Stimulated activated naive CD4-positive, alpha-beta T cell treated with Interleukin-2 at 50 U/mL for 16 hours (primary cell): ENCODE measurements around the gene DMBX1.
A peak's percentile ranks its signal among the peaks of the same experiment; 100 is the strongest.

Experiments
- DNase-seq: peaks from one replicate; lab custom pipeline; 2025; lab: John Stamatoyannopoulos, UW

Gene DMBX1

DNA sequence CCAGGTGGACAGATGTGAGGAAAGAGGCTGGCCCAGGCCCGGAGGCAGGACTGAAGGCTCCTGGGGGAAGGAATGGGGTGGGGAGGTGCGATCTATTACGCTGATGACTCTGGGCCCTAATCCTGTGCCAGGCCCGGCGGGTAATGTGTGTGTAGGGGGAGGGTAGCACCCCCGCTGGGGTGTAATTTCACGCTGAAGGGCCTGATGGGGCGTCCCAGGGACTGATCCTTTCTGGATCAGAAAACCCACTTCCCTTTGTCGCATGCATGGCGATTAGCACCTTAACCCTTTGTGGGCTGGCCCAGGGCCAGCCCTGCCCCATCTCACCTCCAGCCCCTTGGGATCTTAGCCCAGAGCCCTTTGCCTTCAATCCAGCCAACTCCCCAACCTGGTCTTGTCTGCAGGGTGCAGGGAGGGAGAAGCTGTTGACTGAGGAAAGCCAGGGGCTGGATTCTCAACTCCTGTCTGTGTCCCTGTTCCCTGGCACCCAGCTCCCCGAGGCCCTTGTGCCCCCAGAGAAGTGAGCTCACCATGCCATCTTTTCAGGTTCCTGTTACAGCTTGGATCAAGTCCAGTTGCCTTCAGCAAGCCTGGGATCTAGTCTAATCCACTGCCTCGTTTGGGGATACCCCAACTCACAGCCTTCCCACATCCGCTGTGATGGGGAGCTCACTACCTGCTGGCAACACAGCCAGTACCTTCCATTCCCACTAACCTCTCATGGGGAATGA, 35.8 kb downstream of the DMBX1 start:
- DNase-seq = no peak

- DNase-seq = no peak
Observed at GRCh38 chr1:46526013-46526690, 36.5 kb downstream of the DMBX1 start.

GRCh38 chr1:46526691-46527291, 37.2 kb downstream of the DMBX1 start:
- DNase-seq = no peak

GRCh38 chr1:46527474-46528296, 38.0 kb downstream of the DMBX1 start:
- peak; percentile 64 for DNase-seq

GRCh38 chr1:46528297-46528955, 38.8 kb downstream of the DMBX1 start:
- no peak for DNase-seq

- DNase-seq = no peak
Observed at GRCh38 chr1:46529031-46529630, 39.5 kb downstream of the DMBX1 start.

DNA sequence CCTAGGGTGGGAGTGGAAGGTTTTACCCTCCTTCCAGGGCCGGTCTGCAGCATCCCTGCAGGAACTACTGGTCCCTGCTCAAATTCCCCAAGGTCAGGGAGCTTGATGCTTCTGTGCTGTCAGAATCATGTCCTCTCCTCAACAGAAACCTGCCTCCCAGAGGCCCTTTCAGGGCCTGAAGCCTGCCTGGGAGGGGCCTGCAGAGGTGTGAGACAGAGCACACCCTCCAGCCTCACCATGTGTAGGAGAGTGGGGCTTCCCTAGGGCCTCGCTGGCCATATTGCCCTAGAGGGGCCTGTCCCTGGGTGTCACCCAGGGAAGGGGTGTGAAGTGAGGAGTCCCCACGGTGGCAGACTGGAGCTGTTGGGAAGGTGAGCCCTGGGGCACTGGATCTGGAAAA, 40.7 kb downstream of the DMBX1 start:
- no peak for DNase-seq

DNA sequence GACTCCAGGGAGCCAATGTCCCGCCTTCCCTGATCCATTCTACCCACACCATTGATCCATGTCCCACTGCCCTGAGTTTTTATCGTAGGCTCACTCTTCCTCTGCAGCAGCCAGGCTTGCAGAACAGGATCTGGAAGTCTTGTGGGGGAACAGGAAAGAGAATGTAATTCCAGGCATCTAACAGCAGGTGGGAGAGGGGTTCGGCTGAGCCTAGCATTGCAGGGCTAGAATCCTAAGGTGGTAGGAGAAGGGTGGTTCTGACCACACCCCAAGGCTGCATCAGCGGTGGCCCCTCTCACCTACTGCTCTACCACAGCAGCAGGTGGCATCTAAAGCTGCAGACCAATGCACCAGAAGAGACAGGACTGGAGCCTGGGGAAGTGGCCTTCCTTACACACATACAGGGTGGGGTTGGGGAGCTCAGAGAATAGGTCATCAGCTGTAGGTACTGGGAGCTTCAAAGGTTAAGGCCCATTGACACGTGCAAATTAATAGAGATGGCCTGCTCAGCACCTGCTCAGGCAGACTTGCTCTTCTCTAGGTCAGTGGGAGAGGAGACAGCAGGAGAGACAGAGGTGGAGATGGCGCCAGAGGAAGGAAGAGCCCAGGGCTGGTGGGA, 41.3 kb downstream of the DMBX1 start:
- DNase-seq = no peak

DNA sequence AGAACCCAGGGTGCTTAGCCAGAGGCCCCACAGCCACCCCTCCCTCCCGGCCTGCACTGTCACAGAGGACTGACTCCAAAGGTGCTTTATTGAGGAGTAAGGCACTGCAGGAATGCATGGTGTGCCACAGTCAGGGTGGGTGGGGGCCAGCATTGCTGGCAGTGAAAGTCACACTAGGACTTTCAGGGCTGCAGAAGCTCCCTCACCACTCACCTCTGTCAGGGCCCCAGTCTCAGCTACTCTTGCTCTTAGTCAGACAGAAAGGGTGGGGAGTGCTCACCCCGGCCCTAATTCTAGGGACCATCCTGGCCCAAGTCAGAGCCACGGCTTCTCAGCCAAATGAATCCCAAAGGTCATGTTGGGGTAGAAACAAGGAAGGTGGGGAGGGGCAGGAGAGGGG, 42.5 kb downstream of the DMBX1 start:
- DNase-seq = no peak

GRCh38 chr1:46532498-46533178, 43.0 kb downstream of the DMBX1 start:
- peak; percentile 59 for DNase-seq

DNA sequence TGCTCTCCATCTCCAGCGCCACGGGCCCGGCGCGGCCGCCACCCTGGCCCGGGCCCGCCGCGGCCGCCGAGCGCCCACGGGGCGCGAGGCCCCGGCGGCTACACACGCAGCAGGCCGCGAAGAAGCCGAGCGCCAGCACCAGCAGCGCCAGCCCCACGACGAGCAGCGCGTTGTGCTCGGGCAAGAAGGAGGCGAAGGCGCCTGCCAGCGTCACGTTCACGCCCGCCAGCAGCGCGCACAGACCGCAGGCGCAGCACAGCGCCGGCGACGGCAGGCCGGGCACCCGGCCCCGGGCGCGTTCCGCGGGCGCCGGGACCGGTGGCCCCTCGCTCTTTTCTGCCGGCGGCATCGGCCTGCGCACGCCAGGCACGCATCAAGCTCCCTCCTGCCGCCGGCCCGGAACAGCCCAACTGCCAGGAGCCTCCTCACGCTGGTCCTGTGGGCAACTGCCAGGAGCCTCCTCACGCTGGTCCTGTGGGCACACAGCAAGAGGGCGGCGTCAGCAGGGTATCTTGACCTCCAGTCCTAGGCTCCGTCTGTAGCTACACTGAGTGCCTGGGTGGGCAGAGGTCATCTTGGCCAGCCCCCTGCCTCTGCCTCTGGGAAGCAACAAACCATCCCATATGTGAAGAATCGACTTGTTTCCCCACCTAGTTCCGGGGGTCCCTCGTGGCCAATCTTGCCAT, 43.7 kb downstream of the DMBX1 start:
- peak; percentile 49 for DNase-seq

GRCh38 chr1:46535063-46535462, 45.4 kb downstream of the DMBX1 start:
- no peak for DNase-seq

GRCh38 chr1:46536527-46536926, 46.9 kb downstream of the DMBX1 start:
- no peak for DNase-seq

- no peak for DNase-seq
Observed at GRCh38 chr1:46537651-46538050, 48.0 kb downstream of the DMBX1 start.

- no peak for DNase-seq
Observed at GRCh38 chr1:46538147-46538546, 48.5 kb downstream of the DMBX1 start.
